Islet of Langerhans (tissue), 1 donor: Measurements from ENCODE around the gene MGLL.

Source experiments
- FAIRE-seq: peaks from one replicate; lab custom pipeline; 2011; peaks lifted over from hg19 to GRCh38; lab: Jason Lieb, UNC

Gene MGLL

GRCh38 chr3:127738192-127738840, 84.0 kb downstream of the MGLL start:
- FAIRE-seq = no peak

- FAIRE-seq = no peak
Measured at GRCh38 chr3:127736801-127737539, 85.3 kb downstream of the MGLL start.

- peak; percentile 92 for FAIRE-seq
Measured at GRCh38 chr3:127735767-127736693, 86.3 kb downstream of the MGLL start.

GRCh38 chr3:127734754-127735473, 87.4 kb downstream of the MGLL start:
- no peak for FAIRE-seq

- FAIRE-seq = no peak
Measured at GRCh38 chr3:127734181-127734720, 88.1 kb downstream of the MGLL start.

- no peak for FAIRE-seq
Measured at GRCh38 chr3:127733781-127734180, 88.5 kb downstream of the MGLL start.

GRCh38 chr3:127732879-127733350, 89.4 kb downstream of the MGLL start:
- no peak for FAIRE-seq

- no peak for FAIRE-seq
Measured at GRCh38 chr3:127732303-127732702, 90.0 kb downstream of the MGLL start.

- FAIRE-seq = no peak
Measured at GRCh38 chr3:127731546-127732289, 90.6 kb downstream of the MGLL start.

- FAIRE-seq = no peak
Measured at GRCh38 chr3:127730666-127731295, 91.5 kb downstream of the MGLL start.

- no peak for FAIRE-seq
Measured at GRCh38 chr3:127730171-127730570, 92.1 kb downstream of the MGLL start.

- FAIRE-seq = no peak
Measured at GRCh38 chr3:127729556-127730056, 92.7 kb downstream of the MGLL start.

- no peak for FAIRE-seq
Measured at GRCh38 chr3:127728417-127729015, 93.8 kb downstream of the MGLL start.

GRCh38 chr3:127726894-127727293, 95.4 kb downstream of the MGLL start:
- FAIRE-seq = no peak

GRCh38 chr3:127723011-127723567, 99.2 kb downstream of the MGLL start:
- no peak for FAIRE-seq

- no peak for FAIRE-seq
Measured at GRCh38 chr3:127722091-127722784, 100.1 kb downstream of the MGLL start.

GRCh38 chr3:127720985-127721935, 101.1 kb downstream of the MGLL start:
- FAIRE-seq = no peak
